Mesodermal cell (in vitro differentiated cells): ENCODE results near the gene BCAS1.

Experiments used
- H3K27ac ChIP-seq: 2 replicates; pipeline ENCODE4 v1.7.0; 2013; ENCODE audit warnings: mild to moderate bottlenecking, low read depth, low read length, moderate library complexity; ENCODE audit not compliant: severe bottlenecking
- H3K36me3 ChIP-seq: 2 replicates; pipeline ENCODE4 v1.7.1; 2013; ENCODE audit warnings: mild to moderate bottlenecking, low read length, moderate library complexity; ENCODE audit not compliant: control insufficient read depth, insufficient read depth
- H3K4me1 ChIP-seq: one replicate; pipeline ENCODE4 v1.7.1; 2013; ENCODE audit warnings: mild to moderate bottlenecking, low read length; ENCODE audit not compliant: insufficient read depth, control insufficient read depth, poor library complexity, severe bottlenecking
- H3K4me3 ChIP-seq: 2 replicates; pipeline ENCODE4 v1.7.0; 2013; ENCODE audit warnings: low read length, control low read depth, mild to moderate bottlenecking; ENCODE audit not compliant: insufficient read depth, poor library complexity, severe bottlenecking; ENCODE audit errors: extremely low read depth
- H3K9me3 ChIP-seq: 2 replicates; pipeline ENCODE4 v1.7.1; 2013; ENCODE audit warnings: mild to moderate bottlenecking, low read length, moderate library complexity; ENCODE audit not compliant: control insufficient read depth
- WGBS, 2 experiments: methylation state at CpG; one replicate each; pipeline ENCODE4 v1.1.5; 2013; ENCODE audit warnings: missing lambda C conversion rate in 2 of 2; ENCODE audit not compliant: insufficient coverage in 2 of 2; 5-methylcytosine and 5-hydroxymethylcytosine counted together

Gene BCAS1

GRCh38 chr20:54047048-54047447 is 23.3 kb downstream of the BCAS1 start:
- no peaks in the 10 kb centered on the region for H3K4me1 ChIP-seq
- H3K36me3 ChIP-seq: no peaks in the 10 kb centered on the region
- H3K9me3 ChIP-seq: no peaks in the 10 kb centered on the region
- no CpG with 5 or more reads among the region's 2 CpGs for WGBS, 2 experiments
- H3K27ac ChIP-seq: no peak overlapping the region
- no peak overlapping the region for H3K4me3 ChIP-seq

GRCh38 chr20:54044156-54044555 is 26.2 kb downstream of the BCAS1 start:
- H3K27ac ChIP-seq: no peak overlapping the region
- H3K9me3 ChIP-seq: no peaks in the 10 kb centered on the region
- no peaks in the 10 kb centered on the region for H3K36me3 ChIP-seq
- no peaks in the 10 kb centered on the region for H3K4me1 ChIP-seq
- H3K4me3 ChIP-seq: no peak overlapping the region

GRCh38 chr20:54043076-54043967 is 27.1 kb downstream of the BCAS1 start:
- H3K4me3 ChIP-seq: no peak overlapping the region
- H3K4me1 ChIP-seq: no peaks in the 10 kb centered on the region
- WGBS, 2 experiments: 91 to 93% methylated on average over 7 to 8 of the region's 9 CpGs
- no peaks in the 10 kb centered on the region for H3K36me3 ChIP-seq
- H3K27ac ChIP-seq: no peak overlapping the region
- H3K9me3 ChIP-seq: no peaks in the 10 kb centered on the region

- H3K36me3 ChIP-seq: no peaks in the 10 kb centered on the region
- no peaks in the 10 kb centered on the region for H3K9me3 ChIP-seq
- H3K4me3 ChIP-seq: no peak overlapping the region
- no peak overlapping the region for H3K27ac ChIP-seq
- 100% methylated on average over 1 to 2 of the region's 4 CpGs for WGBS, 2 experiments
- H3K4me1 ChIP-seq: no peaks in the 10 kb centered on the region
Measured at GRCh38 chr20:54042021-54042420, 28.4 kb downstream of the BCAS1 start.

- 91 to 96% methylated on average over 4 of the region's 4 CpGs for WGBS, 2 experiments
- Histone ChIP-seq H3K4me1 (no peaks in the 10 kb centered on the region), H3K9me3 (no peaks in the 10 kb centered on the region), H3K4me3 (no peak overlapping the region), H3K27ac (no peak overlapping the region), H3K36me3 (no peaks in the 10 kb centered on the region)
Measured at GRCh38 chr20:54041336-54041735, 29.1 kb downstream of the BCAS1 start.

GRCh38 chr20:54040531-54040930 is 29.9 kb downstream of the BCAS1 start:
- no peaks in the 10 kb centered on the region for H3K36me3 ChIP-seq
- H3K4me1 ChIP-seq: no peaks in the 10 kb centered on the region
- peak overlapping the region; percentile 8 for H3K27ac ChIP-seq
- no peak overlapping the region for H3K4me3 ChIP-seq
- no peaks in the 10 kb centered on the region for H3K9me3 ChIP-seq
- WGBS, 2 experiments: 70 to 85% methylated on average over 3 of the region's 3 CpGs

- Histone ChIP-seq H3K27ac (no peak overlapping the region), H3K4me1 (no peaks in the 10 kb centered on the region), H3K9me3 (no peaks in the 10 kb centered on the region), H3K36me3 (no peaks in the 10 kb centered on the region), H3K4me3 (no peak overlapping the region)
- WGBS, 2 experiments: 67 to 85% methylated on average over 2 to 5 of the region's 5 CpGs
Measured at GRCh38 chr20:54038961-54039360, 31.4 kb downstream of the BCAS1 start.

- no peak overlapping the region for H3K27ac ChIP-seq
- no peak overlapping the region for H3K4me3 ChIP-seq
- no peaks in the 10 kb centered on the region for H3K4me1 ChIP-seq
- no CpG with 5 or more reads among the region's 1 CpG for WGBS, 2 experiments
- H3K36me3 ChIP-seq: no peaks in the 10 kb centered on the region
- H3K9me3 ChIP-seq: no peaks in the 10 kb centered on the region
Measured at GRCh38 chr20:54037525-54037924, 32.9 kb downstream of the BCAS1 start.

GRCh38 chr20:54029643-54030042 is 40.8 kb downstream of the BCAS1 start:
- Histone ChIP-seq H3K9me3 (no peaks in the 10 kb centered on the region), H3K27ac (no peak overlapping the region), H3K4me3 (no peak overlapping the region), H3K36me3 (no peaks in the 10 kb centered on the region), H3K4me1 (no peaks in the 10 kb centered on the region)
- WGBS, 2 experiments: 100% methylated on average over 1 of the region's 1 CpG; no CpG with 5 or more reads in 1 of the 2 experiments

- H3K36me3 ChIP-seq: no peaks in the 10 kb centered on the region
- no peaks in the 10 kb centered on the region for H3K9me3 ChIP-seq
- H3K27ac ChIP-seq: no peak overlapping the region
- WGBS, 2 experiments: 82 to 97% methylated on average over 2 to 4 of the region's 5 CpGs
- no peak overlapping the region for H3K4me3 ChIP-seq
- no peaks in the 10 kb centered on the region for H3K4me1 ChIP-seq
Measured at GRCh38 chr20:54029176-54029575, 41.2 kb downstream of the BCAS1 start.

- no peak overlapping the region for H3K4me3 ChIP-seq
- H3K4me1 ChIP-seq: no peaks in the 10 kb centered on the region
- 93 to 96% methylated on average over 22 of the region's 22 CpGs for WGBS, 2 experiments
- H3K9me3 ChIP-seq: no peaks in the 10 kb centered on the region
- H3K36me3 ChIP-seq: no peaks in the 10 kb centered on the region
- no peak overlapping the region for H3K27ac ChIP-seq
Measured at GRCh38 chr20:54028276-54029011, 42.0 kb downstream of the BCAS1 start.
